Measurements from ENCODE around the gene FGFBP3. TPM values are rescaled to one million over a fixed set of nuclear protein-coding genes. Genes with fewer than 3 reads are reported as not detected.

Gene FGFBP3, protein sequence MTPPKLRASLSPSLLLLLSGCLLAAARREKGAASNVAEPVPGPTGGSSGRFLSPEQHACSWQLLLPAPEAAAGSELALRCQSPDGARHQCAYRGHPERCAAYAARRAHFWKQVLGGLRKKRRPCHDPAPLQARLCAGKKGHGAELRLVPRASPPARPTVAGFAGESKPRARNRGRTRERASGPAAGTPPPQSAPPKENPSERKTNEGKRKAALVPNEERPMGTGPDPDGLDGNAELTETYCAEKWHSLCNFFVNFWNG
- total RNA-seq = not detected in 2 replicates

DNA sequence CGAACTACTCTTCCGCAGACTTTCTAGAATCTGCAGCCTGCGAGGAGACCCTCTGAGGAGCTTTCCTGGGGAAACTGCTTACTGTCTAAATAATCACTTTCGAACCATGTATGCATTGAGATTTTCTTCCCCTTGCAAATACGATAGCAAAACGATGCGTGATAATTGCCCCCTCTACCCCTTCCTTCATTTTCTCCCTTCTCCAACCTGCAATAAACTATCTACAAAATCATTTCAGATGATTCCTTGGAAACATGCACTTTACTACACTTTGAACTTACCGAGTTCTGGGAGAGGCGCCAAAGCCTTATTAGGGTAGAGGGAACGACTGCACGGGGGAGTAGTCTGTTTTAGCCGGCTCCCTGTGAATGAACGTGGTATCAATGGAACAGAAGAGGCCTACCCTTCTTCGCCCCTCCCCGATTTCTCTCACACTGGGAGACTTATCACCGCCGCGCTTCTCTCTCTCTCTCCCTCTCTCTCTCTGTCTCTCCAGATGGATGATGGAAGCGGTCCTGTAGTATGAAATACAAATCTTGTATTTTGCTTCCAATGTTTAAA lies at the start of gene FGFBP3:
FGFBP3 (minus strand) TSS at position 370 of the 561 bp plus-strand sequence. CDS start 517 bp downstream, outside the sequence.

DNA sequence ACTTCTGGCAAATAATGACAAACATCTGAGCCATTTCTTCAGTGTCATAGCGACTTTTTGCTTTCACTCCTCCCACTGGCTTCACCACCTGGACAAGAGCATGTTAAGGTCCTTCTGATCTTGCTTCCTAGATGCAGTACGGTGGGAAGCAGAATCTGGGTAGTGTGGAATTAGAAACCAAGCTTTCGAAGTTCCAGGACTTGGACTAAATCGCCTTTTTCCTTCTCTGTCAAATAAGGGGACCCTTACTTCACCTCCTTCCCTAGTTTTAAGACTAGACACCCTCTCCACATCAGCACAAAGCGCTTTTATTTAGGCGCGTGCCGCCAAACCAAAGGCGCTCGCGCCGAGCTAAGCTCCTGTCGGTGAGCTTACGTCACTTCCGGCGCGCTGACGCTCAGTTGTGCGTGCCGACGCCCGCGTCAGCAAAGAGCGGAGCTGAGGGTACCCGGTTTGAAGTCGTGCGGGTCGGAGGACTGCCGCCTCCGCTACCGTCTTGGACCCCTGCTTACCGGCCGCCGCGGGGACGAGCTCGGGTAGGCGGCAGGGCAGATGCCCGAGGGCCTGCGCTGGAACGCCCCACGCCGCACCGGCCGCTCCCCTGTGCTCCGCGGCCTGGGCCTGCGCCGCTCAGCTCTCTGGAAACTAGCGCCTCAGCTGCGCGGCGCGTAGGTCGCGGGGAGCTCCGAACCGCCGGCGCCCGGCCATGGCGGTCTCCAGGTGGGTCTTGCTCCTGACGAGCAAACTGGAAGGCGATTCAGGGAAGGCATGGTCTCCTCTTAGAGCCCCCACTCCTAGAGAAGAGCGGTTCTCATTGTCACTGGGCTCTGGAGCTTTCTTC lies 14.3 kb upstream of the FGFBP3 start, which contains the start of gene BTAF1:
BTAF1 (plus strand) TSS at position 400 of the 841 bp plus-strand sequence; CDS start at position 707, 307 bp downstream.

Other genes with a start within 250 kb of the FGFBP3 start
- gene TNKS2, start 111.1 kb downstream of the FGFBP3 start, total RNA-seq = 23.6 and 33.7 TPM in 2 replicates
- gene BTAF1, start 14.3 kb upstream of the FGFBP3 start, total RNA-seq = 17.3 and 21.2 TPM in 2 replicates